Esophagus squamous epithelium (tissue), 4 donors: ENCODE data around the gene AGO1.

Experiments used
- CTCF ChIP-seq, 6 experiments: fragments of 450-650 bp in 4 of 6; fragments of 200-600 bp in 2 of 6; sonication (generic) in 2 of 6; IDR thresholded peaks; one replicate each; pipeline ENCODE4 v1.5.1; 2016 to 2019; ENCODE audit warnings: antibody characterized with exemption in 6 of 6, mild to moderate bottlenecking in 4 of 6, moderate library complexity in 4 of 6
- POLR2A ChIP-seq, 4 donors: fragments of 450-650 bp; IDR thresholded peaks; one replicate each; pipeline ENCODE4 v1.6.1; 2017; ENCODE audit warnings: antibody characterized with exemption in 4 of 4, mild to moderate bottlenecking in 4 of 4, moderate library complexity in 3 of 4

- TF ChIP-seq CTCF (IDR thresholded peaks at IDR 0.05) (no peak), POLR2A (IDR thresholded peaks at IDR 0.05) (no peak)
Observed at GRCh38 chr1:35947547-35947946, 64.5 kb downstream of the AGO1 start.
